HG03108 (cell line): Measurements from ENCODE around the gene CD59.
"Not testable (repeated sequence)": the region's sequence is repeated elsewhere in the genome, so short reads cannot be mapped to it uniquely, and the experiment has no call there.

Experiments used
- ATAC-seq: cut with Tn5 transposase; IDR thresholded peaks from one replicate; pipeline ENCODE4 v1.9.1; 2021; ENCODE audit warnings: moderate library complexity; ENCODE audit not compliant: unreplicated experiment

The CD59 gene

DNA sequence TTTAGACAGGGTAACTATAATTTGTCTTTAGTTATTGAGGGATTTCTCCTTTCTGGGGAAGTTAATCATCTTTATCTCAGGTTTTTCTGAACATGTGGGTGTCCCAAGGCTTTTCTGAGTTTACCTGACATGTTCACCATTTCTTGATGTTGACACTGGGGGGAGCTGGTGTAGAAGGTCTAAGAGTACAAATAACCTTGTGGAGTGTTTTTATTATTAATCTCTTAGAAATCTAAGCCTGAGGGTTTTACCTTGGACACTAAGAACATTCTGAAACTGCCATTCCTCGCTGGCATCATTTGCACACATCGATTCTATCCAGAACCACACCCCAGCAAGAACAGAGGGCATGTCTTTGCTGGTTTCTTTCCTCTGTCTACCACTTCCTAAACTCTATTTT is 20.0 kb downstream of the CD59 start:
- no peak for ATAC-seq

DNA sequence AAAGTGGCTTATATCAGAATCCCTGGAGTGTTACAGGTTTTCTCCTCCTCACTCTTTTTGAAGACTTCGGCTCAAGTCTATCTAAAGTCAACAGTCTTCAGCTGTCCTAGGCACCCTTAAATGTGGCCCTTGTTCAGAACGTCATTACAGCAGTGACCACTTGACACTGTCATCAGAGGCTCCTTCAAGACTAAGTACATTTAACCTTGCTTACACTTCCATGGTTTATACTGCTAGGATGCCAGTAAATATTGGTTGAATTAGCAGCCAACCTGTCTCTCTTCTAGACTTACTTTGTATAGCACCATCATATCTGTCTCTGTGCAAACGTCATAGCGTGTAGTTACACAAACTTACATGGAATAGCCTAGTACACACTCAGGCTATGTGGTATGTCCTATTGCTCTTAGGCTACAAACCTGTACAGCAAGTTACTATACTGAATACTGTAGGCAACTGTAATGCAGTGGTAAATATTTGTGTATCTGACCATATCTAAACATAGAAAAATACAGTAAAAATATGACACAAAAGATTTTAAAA is 22.3 kb downstream of the CD59 start:
- ATAC-seq: no peak

DNA sequence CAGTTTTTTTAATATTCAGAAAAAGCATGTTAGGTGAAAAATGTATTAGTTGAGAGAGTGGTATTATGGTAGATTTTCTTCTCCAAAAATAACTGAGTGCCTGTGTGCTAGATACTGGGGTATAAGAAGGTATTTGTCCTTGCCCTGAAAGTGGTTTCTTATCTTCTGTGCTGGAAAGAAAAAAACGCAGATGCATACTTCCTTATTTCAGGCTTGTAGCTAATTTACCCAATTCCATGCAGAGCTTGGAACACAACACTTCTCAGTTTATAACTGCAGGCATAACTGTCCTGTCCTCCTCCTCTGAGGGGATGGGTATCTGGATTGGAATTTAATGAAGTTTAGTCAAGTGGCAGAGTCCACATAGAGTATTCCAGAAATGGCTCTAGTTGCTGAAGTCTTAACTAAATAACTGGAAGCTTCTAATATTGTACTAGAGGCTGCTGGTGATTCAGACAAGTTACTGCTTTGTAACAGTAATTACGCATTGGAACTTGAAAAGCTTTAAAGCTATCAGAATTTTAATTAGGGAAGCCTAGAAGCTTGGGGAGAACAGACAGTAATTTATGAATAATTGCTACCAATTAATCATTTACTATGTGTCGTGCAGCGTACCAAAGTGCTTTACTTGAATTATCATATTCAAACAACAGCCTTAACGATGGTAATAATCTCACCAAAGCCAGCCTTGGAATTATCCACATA is 22.9 kb downstream of the CD59 start:
- ATAC-seq: no peak

DNA sequence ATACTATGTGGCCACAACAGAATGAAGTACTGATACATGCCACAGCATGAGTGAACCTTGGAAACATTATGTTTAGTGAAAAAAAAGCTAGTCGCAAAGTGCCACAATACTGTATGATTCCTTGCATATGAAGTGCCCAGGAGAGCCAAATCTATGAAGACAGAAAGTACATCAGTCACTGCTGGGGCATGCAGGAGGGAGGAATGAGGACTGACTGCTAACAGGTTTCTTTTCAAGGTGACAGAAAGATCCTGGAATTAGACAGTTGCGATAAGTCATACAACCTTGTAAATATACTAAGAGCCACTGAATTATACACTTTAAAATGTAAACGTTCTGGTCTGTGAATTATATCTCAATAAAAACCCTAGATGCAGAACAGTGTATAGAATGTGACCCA is 23.8 kb downstream of the CD59 start:
- no peak for ATAC-seq

DNA sequence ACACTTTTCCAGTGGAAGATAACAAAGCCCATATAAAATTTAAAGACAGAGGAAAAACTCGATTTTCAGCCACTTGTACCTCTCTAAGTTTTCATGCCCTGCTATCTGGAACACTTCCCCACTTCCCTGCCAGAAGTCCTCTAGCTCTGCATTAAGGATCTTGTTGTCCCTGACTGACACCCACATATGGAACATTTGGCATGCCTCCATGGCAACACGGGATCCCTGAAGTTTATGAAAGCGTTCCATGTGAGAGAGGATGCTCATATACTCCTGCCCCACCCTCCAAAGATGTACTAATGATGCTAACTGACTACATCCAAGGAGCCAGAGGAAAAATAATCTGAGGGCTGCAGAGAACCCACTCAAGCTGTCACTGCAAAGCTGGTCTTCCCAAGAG is 26.8 kb downstream of the CD59 start:
- no peak for ATAC-seq

DNA sequence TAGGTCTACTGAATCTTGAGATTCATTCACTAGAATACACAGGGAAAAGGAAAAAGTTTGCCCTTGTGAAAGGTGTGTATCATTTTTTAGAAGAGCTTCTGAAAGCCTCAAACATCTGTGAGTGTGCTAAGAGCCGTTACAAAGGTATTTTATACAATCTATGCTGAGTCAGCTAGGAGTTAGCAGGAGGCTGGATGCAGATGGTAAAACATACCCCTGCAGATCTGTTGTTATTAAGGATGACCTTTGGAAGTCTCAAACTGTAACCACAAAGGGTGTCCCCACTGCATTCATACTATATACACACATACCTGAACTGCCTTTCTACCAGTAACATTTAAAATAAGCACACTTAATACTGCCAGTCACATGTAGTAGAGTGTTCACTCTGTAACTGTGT is 27.2 kb downstream of the CD59 start:
- ATAC-seq: no peak

DNA sequence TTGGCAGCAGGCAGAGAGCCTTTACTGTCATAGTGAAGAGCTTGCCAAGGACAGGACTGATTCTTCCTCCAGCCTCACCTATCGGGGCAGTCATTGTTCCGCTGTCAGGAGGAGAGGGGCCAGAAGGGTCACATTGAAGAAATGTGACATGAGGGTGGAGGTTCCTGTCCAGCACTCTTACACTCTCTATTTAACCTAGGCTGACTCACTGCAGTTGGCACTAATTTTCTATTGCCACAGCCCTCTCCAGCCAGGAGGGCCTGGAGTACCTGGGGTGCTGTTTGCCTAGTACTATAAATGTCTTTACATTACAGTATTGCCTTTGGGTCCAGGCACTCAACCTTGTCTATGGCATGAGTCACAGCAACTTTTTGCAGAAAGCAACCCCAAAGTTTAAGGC is 28.4 kb downstream of the CD59 start:
- ATAC-seq: not testable (repeated sequence)

DNA sequence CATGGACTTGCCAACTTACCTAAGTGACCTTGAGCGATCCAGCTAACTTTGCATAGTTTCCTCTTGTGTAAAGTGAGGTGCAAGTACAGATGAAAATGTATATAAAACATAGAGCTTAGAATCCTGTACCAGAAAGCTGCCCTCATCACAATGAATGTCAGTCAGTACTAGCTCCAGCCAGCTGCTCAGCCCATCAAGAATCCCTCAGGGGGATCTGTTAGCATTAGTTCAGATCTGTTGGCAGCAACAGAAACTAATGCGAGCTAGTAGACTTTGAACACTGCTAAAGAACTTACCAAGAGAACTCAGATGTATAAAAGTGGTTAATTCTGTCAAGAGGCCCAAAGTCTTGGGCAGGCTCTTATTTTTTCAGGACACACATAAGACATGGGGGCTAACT is 29.3 kb downstream of the CD59 start:
- ATAC-seq: no peak

DNA sequence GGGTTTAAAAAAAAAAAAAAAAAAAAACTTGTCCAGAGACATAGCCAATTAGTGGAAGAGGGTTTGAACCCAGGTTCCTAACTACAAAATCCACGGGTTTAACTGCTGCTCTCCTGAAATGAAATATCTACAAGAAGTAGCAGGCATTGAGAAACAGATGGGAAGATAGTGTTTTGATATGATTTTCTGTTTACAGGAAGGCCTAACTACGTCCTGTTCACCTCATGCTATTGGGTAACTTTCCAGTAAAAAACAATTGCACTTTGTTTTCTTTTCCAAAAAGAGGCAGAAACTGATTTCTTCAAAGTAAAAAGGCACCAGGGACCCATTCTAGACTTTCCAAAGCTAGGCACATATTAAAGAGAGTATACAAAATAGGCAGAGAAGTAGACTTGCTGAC is 29.7 kb downstream of the CD59 start:
- no peak for ATAC-seq

DNA sequence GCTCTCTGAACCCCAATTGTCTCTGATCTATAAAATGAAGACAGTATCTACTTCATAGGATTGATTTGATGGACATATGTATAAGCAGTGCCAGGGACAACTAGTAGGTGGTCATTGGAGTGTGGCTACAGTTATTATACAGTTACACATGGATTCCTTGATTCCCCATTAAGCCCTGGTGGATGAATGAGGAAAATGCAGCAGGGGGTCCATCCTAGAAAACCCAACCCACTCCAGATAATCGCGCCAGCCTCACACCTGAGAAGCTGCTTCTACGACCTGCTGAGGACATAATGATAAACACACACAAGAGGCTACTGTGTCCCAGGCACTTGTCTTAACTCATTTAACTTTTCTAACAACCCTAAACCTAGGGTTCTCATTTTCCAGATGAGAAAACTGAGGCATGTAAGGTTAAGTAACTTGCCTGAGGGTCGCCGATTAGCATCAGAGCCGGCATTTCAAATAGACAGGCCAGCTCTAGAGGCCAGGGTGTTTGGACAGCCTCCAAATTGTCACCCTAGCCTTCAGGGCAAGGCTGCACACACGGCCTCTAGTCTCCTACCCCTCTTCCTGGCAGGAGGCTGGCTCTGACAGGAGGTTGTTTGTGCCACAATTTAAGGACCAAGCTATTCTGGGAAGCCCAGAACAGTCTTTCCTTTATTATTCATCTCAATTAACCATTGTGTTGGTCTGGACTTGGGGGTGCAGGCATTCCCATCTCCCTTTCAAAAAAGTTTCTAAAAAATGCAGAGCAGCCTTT is 31.8 kb downstream of the CD59 start:
- no peak for ATAC-seq

DNA sequence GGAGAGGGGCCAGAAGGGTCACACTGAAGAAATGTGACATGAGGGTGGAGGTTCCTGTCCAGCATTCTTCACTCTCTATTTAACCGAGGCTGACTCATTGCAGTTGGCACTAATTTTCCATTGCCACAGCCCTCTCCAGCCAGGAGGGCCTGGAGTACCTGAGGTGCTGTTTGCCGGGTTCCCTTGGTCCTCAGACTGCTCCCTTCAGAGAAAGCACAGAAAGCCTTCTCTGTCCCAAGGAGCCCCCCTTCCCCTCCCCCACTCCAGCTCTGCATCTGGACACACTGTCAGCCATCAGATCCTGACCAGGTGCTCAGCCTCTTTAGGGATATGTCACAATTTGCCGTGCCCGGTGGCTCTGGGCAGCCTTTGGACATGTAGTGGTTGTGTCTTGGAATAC is 32.4 kb downstream of the CD59 start:
- ATAC-seq: no peak

DNA sequence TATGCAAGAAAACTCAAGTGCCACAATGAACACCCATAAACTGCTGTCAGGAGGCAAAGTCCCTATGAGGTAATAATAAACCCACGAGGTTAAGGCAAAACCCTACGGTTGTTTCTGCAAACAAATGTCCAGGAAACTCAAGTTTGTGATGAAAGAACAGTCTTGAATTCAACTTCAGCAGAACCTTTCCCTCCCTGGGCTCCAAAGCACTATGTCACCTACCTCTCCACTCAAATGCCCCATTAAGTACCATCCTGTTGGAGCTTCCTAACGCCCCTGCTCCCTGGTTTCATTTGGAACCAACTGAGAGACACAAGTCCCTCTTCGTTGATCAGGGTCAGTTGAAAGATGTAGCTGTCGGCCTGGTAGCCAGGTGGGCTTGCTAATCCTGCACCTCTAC is 33.0 kb downstream of the CD59 start:
- no peak for ATAC-seq

DNA sequence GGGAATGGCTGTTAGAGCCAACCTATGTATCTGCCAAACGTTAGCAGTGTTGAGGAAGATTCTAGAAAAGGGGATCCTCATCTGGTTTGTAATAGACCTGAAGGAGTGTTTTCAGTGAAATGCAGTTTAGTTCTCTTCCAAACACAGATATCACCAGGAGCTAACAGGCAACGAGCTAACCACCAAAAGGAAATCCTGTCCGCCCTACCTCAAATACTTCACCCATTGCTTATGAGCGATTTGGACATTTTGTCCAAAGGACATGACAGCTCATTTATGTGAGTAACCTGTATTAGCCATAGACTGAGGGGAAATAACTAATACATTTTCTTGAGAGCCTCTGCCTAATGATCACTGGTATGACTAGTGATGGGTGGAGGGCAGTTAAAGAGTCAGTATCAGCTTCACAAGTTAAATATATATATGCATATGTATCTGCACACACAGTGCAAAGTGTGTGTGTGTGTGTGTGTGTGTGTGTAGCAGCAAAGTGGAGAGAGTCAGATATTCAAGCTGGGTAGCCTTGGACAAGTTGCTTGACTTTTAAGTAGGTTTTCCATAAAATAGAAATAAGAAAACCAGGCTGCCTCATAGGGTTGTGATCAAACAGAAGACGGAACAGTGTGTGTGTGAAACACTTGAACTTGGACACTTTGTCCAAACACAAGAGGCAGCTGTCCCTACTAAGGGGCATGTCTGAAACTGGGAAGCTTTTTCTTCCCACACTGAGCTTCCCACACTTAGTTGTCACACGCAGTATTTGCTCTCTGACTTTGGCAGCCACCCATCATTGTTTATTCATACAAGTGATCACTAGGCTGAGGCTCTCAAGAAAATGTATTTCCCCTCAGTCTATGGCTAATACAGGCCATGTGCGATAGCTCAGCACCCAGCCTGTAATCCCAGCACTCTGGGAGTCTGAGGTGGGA is 34.7 kb downstream of the CD59 start:
- no peak for ATAC-seq

DNA sequence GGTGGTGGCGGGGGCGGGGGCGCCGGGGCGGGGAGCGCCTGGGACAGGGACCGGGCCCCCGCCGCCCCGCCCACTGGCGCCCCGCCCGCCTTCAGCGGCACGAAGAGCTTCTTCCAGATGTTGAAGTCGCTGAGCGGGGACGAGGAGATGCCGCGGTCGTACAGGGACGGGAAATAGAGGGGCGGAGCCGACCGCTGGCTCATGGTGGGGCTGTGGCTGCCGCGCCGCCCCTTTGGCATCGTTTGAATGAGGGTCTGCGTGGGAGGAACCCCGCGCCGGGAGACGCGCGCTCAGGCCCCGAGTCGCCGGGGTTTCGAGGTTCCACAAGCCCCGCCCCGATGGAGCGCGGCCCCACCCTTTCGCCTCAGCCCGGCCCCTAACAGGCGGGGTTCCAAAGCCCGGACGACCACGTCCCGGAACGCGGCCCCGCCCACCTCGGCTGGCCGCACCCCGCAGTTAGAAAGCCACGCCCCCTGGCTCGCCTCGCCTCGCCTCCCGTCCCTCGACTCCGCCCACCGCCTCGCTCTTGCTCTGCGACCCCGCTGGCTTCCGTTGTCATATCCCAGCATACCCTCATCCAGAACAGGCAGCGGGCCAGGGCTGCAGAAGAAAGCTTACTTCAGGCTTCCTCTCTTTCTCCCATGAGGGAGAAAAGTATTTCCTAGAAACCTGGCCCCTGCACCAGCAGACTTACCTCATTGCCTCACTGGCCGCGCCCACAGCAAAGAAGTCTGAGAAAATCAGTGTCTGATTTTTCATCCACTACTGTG is 35.5 kb downstream of the CD59 start, which contains the start of gene C11orf91:
Gene C11orf91 (minus strand): TSS at position 325 of the 770 bp plus-strand sequence. CDS start 86 bp downstream, at position 239.
- ATAC-seq: peak; percentile 86

DNA sequence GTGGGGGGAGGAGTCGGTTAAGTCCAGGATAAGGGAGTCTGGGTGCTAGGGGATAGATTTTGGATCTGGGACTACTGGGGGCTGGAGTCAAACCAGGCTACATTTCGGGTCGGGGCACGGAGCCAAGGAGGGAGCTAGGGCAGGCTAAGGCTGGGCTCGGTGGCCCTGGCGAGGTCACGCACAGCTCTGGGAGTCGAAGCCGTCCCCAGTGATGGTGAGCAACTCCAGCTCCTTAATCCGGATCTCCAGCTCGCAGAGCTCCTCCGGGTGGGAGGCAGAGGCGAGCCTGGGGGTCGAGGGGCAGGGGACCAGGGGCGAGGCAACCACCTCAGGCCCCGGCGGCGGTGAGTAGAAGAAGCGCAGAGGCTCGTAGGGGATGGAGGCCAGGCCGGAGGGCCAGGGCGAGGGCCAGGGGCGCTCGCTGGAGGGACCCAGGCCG is 36.1 kb downstream of the CD59 start:
- no peak for ATAC-seq

DNA sequence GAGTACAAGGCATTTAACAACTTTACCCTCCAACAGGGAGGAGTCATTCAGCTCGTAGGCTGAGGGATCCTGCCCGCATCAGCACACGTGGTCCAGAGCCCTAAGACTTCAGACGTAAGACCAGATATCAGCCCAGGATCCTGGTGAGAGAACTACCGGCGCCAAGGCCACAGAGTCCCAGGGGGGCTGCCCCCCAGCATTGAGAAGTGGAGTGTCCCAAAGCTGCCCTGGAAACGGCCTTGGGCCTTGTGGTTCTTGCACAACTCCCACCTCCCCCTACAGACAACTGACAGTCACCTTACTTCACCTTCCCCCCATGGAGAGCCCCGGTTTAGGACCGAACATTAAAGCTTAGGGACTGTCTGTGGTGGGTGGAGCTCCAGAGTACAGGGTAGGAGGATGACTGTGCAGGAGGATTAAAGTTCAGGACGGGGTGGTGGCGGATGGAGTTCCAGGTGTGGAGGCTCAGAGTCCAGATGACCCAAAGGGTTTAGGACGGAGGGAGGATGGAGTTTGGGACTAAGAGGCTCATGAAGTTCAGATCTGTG is 36.6 kb downstream of the CD59 start:
- no peak for ATAC-seq

DNA sequence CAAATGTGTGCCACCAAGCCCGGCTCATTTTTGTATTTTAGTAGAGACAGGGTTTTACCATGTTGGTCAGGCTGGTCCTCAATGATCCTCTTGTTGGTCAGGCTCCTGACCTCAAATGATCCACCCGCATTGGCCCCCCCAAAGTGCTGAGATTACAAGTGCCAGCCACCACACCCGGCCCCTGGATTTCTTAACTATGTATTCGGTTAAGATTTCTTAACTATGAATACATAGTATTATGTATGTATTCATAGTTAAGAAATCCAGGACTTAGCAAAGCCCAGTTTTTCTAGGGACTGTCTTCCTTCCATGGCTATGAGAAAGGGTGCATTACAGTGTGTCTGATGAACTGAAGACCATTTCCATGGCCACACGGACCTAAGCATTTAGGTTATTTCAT is 37.3 kb downstream of the CD59 start:
- ATAC-seq: no peak

DNA sequence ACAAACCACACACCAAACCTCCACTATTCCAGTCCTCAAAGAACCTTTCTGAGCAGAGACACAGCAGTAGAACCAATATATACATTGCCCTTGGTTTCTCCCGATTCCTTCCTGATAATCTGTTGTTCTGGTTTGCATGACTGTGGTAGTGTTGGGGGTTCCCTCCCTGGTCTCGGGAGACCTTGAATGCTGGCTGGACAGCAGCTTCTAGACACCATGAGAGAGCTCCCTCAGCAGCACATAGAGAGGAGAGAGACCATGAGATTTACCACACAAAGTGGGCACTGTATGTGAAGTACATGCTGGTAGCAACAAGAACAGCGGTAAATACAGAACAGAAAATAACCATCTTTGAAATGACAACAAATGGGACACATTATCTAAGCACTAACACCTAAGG is 38.2 kb downstream of the CD59 start:
- ATAC-seq: no peak

DNA sequence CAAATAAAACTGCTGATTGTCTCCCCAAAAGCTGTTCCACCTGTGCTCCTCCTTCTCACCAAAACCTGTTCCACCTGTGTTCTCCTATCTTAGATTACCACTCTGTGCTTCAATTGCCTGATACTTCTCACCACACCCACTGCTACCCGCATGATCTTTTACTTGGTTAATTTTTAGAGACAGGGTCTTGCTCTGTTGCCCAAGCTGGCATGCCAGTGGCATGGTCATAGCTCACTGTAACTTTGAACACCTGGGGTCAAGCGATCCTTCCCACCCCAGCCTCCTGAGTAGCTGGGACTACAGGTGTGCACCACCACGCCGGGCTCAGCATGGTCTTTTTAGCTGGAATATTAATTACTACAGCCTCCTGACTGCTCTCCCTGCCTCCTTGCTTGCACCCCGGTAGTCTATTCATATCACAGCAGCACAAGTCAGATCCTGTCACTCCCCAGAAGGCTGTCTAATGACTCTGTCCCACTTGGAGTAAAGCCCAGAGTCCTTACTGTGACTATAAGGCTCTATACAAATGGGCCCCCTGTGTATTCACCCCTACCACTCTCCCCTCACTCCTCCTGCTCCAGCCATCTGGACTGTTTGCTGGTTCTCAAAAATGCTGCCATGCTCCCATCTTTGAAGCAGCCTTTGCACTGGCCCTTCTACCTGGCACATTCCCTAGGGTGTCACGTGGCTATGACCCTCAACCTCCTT is 39.1 kb downstream of the CD59 start:
- ATAC-seq: no peak
